Measurements from ENCODE around the gene SEC24D. TPM values are rescaled to one million over a fixed set of nuclear protein-coding genes. Genes with fewer than 3 reads are reported as not detected.

SEC24D gene
- total and polyA plus RNA-seq, 9 of the 15 experiments (the other 6 are each of a cell fraction or from before 2014, with no cell fraction given), result 7.1 to 22.5 (median 11.3) TPM

GRCh38 chr4:118727360-118727759 lies 108.6 kb downstream of the SEC24D start (continued):
- no peak for TF ChIP-seq MBD1 (CRISPR knock-in tag; IDR thresholded peaks at IDR 0.05)
- TF ChIP-seq IRF1 (CRISPR knock-in tag; IDR thresholded peaks at IDR 0.05; ENCODE audit: borderline replicate concordance), result no peak

GRCh38 chr4:118723369-118723768 lies 112.6 kb downstream of the SEC24D start:
- BruUV-seq (replicated peaks), result no TSS peak
- WGBS (ENCODE audit: insufficient coverage, low coverage, missing lambda C conversion rate), result 98% methylated on average over 3 of the region's 3 CpGs
- Histone ChIP-seq H4K20me1 (replicated peaks; ENCODE audit: control insufficient read depth, insufficient read depth, low read length) (no peaks in the 10 kb centered on the region), H3K4me1 (replicated peaks in 1 of 2; ENCODE audit: control insufficient read depth in 2 of 2, insufficient read depth in 2 of 2, low read length in 2 of 2) (no peaks in the 10 kb centered on the region), H3K4me2 (ENCODE audit: insufficient read depth, low read length) (no peak overlapping the region), H3K36me3 (ENCODE audit: control insufficient read depth, insufficient read depth, low read length) (peaks cover 18% of the 10 kb centered on the region; the same call in 2 of the 3 replicates), H3K9ac (ENCODE audit: insufficient read depth in 1 of 2, low read depth in 2 of 2, low read length in 2 of 2) (no peak overlapping the region), H3K79me2 (ENCODE audit: control insufficient read depth, insufficient read depth, low read length) (no peaks in the 10 kb centered on the region), H2AFZ (ENCODE audit: low read depth, low read length) (no peak overlapping the region), H3K27ac (ENCODE audit: extremely low read depth, low read depth, low read length) (no peak overlapping the region), H3K27me3 (ENCODE audit: control insufficient read depth in 2 of 2, insufficient read depth in 2 of 2, low read length in 2 of 2) (no peaks in the 10 kb centered on the region), H3K9me1 (ENCODE audit: control insufficient read depth, insufficient read depth, low read length) (no peaks in the 10 kb centered on the region), H3K4me3 (no peak overlapping the region), H3K9me3 (replicated peaks; ENCODE audit: control insufficient read depth, insufficient read depth, low read depth, low read length) (no peaks in the 10 kb centered on the region)
- in situ Hi-C loops (cut with MboI), result no loop called here
- POLR2A ChIA-PET, result no interaction called here
- no peak for FAIRE-seq
- CTCF ChIA-PET (ENCODE audit: low intra/inter-chr PET ratio), result no interaction called here
- no peak for TF ChIP-seq SMARCA4 (IDR thresholded peaks at IDR 0.05)
- no peak for TF ChIP-seq ZNF699 (CRISPR knock-in tag; IDR thresholded peaks at IDR 0.05; ENCODE audit: insufficient replicate concordance)
- TF ChIP-seq GABPB2 (CRISPR knock-in tag; conservative IDR thresholded peaks at IDR 0.05), result no peak
- TF ChIP-seq NRF1 (conservative IDR thresholded peaks at IDR 0.05 in 1 of 2, IDR thresholded peaks at IDR 0.05 in 1 of 2), result no peak
- TF ChIP-seq EP300 (IDR thresholded peaks at IDR 0.05; ENCODE audit: low read length), result no peak
- TF ChIP-seq NFE2 (IDR thresholded peaks at IDR 0.05; ENCODE audit: low read depth), result no peak
- TF ChIP-seq ZNF263 (CRISPR knock-in tag; IDR thresholded peaks at IDR 0.05; ENCODE audit: borderline replicate concordance), result no peak
- TF ChIP-seq MBD1 (CRISPR knock-in tag; IDR thresholded peaks at IDR 0.05), result no peak
- intact Hi-C loops (cut with micrococcal nuclease), result no loop called here
- DNase-seq (ENCODE audit: extremely low read depth in 1 of 4, low spot score in 3 of 4), result no peak
- ATAC-seq, result no peak
